HEK293 (cell line): ENCODE measurements around the gene PIGS.

Source experiments
- CTCF ChIA-PET: fragments of 350-600 bp; formaldehyde crosslinking; extraction: SDS; loops from one replicate; lab custom pipeline; 2021; ENCODE audit warnings: antibody characterized with exemption; lab: Yijun Ruan, JAX
- POLR2A ChIA-PET: fragments of 300-600 bp; formaldehyde crosslinking; extraction: SDS; loops from one replicate; lab custom pipeline; 2020; ENCODE audit warnings: antibody characterized with exemption, inconsistent platforms; lab: Yijun Ruan, JAX
- H3K27ac ChIP-seq: fragments of 200-500 bp; sonication (Bioruptor generic); 2 replicates; pipeline ENCODE4 v1.5.1; 2014; ENCODE audit warnings: low read depth, low read length, control low read depth, inconsistent platforms; ENCODE audit errors: extremely low read depth
- H3K36me3 ChIP-seq, 2 experiments: fragments of 200-500 bp in 1 of 2; sonication (Bioruptor generic) in 1 of 2; 1 replicate in 1 of 2; 2 replicates in 1 of 2; pipeline ENCODE4 v1.5.1; 2014 to 2017; ENCODE audit warnings: inconsistent platforms in 2 of 2, low read length in 2 of 2; ENCODE audit not compliant: control insufficient read depth in 2 of 2, insufficient read depth in 1 of 2
- H3K4me1 ChIP-seq: fragments of 200-500 bp; sonication (Bioruptor generic); 2 replicates; pipeline ENCODE4 v1.5.1; 2014; ENCODE audit warnings: mild to moderate bottlenecking, low read length, inconsistent platforms; ENCODE audit not compliant: control insufficient read depth, insufficient read depth
- H3K4me3 ChIP-seq: 2 replicates; pipeline ENCODE4 v1.5.1; 2011; ENCODE audit warnings: low read depth, mild to moderate bottlenecking, control low read depth, low read length, moderate library complexity
- H3K9me3 ChIP-seq: fragments of 200-500 bp; sonication (Bioruptor generic); 2 replicates; pipeline ENCODE4 v1.5.1; 2014; ENCODE audit warnings: low read depth, low read length, inconsistent platforms; ENCODE audit not compliant: control insufficient read depth, insufficient read depth
- KLF8 ChIP-seq: fragments of 450-650 bp; formaldehyde crosslinking; IDR thresholded peaks from 2 replicates; pipeline ENCODE4 v1.5.1; 2016; ENCODE audit warnings: missing biosample characterization, missing genetic modification characterization
- SCRT1 ChIP-seq: fragments of 450-650 bp; formaldehyde crosslinking; IDR thresholded peaks from 2 replicates; pipeline ENCODE4 v1.5.1; 2016; ENCODE audit warnings: missing biosample characterization, missing genetic modification characterization, borderline replicate concordance
- SCRT2 ChIP-seq: fragments of 450-650 bp; formaldehyde crosslinking; IDR thresholded peaks from 2 replicates; pipeline ENCODE4 v1.5.1; 2016; ENCODE audit warnings: missing biosample characterization, missing genetic modification characterization
- ZBTB10 ChIP-seq: fragments of 450-650 bp; formaldehyde crosslinking; IDR thresholded peaks from 2 replicates; pipeline ENCODE4 v1.5.1; 2016; ENCODE audit warnings: missing biosample characterization, missing genetic modification characterization
- ZBTB11 ChIP-seq: fragments of 450-650 bp; formaldehyde crosslinking; conservative IDR thresholded peaks from 2 replicates; pipeline ENCODE4 v1.5.1; 2016; ENCODE audit warnings: low read depth, missing biosample characterization, missing genetic modification characterization
- ZIC2 ChIP-seq: fragments of 450-650 bp; formaldehyde crosslinking; IDR thresholded peaks from 2 replicates; pipeline ENCODE4 v1.5.1; 2016; ENCODE audit warnings: missing biosample characterization, missing genetic modification characterization
- ZNF133 ChIP-seq: fragments of 450-650 bp; formaldehyde crosslinking; IDR thresholded peaks from 2 replicates; pipeline ENCODE4 v1.5.1; 2016; ENCODE audit warnings: missing biosample characterization, missing genetic modification characterization
- ZNF175 ChIP-seq: fragments of 450-650 bp; formaldehyde crosslinking; IDR thresholded peaks from 2 replicates; pipeline ENCODE4 v1.5.1; 2016; ENCODE audit warnings: missing biosample characterization, missing genetic modification characterization
- ZNF214 ChIP-seq: fragments of 450-650 bp; formaldehyde crosslinking; IDR thresholded peaks from 2 replicates; pipeline ENCODE4 v1.5.1; 2017; ENCODE audit warnings: missing biosample characterization, mild to moderate bottlenecking, missing genetic modification characterization, borderline replicate concordance
- ZNF223 ChIP-seq: fragments of 450-650 bp; formaldehyde crosslinking; IDR thresholded peaks from 2 replicates; pipeline ENCODE4 v1.5.1; 2016; ENCODE audit warnings: missing biosample characterization, missing genetic modification characterization
- ZNF292 ChIP-seq: fragments of 450-650 bp; formaldehyde crosslinking; IDR thresholded peaks from 2 replicates; pipeline ENCODE4 v1.5.1; 2016; ENCODE audit warnings: low read depth, missing biosample characterization, missing genetic modification characterization, borderline replicate concordance
- ZNF311 ChIP-seq: fragments of 450-650 bp; formaldehyde crosslinking; IDR thresholded peaks from 2 replicates; pipeline ENCODE4 v1.5.1; 2017; ENCODE audit warnings: missing biosample characterization, missing genetic modification characterization, borderline replicate concordance
- ZNF473 ChIP-seq: fragments of 450-650 bp; formaldehyde crosslinking; IDR thresholded peaks from 2 replicates; pipeline ENCODE4 v1.5.1; 2017; ENCODE audit warnings: missing biosample characterization, missing genetic modification characterization
- ZSCAN18 ChIP-seq: fragments of 450-650 bp; formaldehyde crosslinking; IDR thresholded peaks from 2 replicates; pipeline ENCODE4 v1.5.1; 2016; ENCODE audit warnings: missing biosample characterization, missing genetic modification characterization
- ZSCAN23 ChIP-seq: fragments of 450-650 bp; formaldehyde crosslinking; IDR thresholded peaks from 2 replicates; pipeline ENCODE4 v1.5.1; 2016; ENCODE audit warnings: missing biosample characterization, missing genetic modification characterization

Gene PIGS

GRCh38 chr17:28563475-28563874 lies 7.8 kb downstream of the PIGS start:
- TF ChIP-seq ZNF311 (tag by site-specific recombination): no peak
- TF ChIP-seq ZBTB10 (tag by site-specific recombination): no peak
- TF ChIP-seq SCRT2 (tag by site-specific recombination): no peak
- TF ChIP-seq ZNF292 (tag by site-specific recombination): no peak
- TF ChIP-seq ZNF175 (tag by site-specific recombination): no peak
- TF ChIP-seq ZSCAN18 (tag by site-specific recombination): no peak
- no peak for TF ChIP-seq ZNF133 (tag by site-specific recombination)
- CTCF ChIA-PET: interaction anchor here (0.6 kb wide), 1 partner anchor 25 kb away, joined by 3 read pairs; no protein-coding TSS in a partner anchor
- no peak overlapping the region for H3K27ac ChIP-seq
- H3K36me3 ChIP-seq: peaks cover 68 to 84% of the 10 kb centered on the region in 2 experiments
- no peaks in the 10 kb centered on the region for H3K9me3 ChIP-seq
- POLR2A ChIA-PET: interaction anchor here (1.2 to 1.8 kb wide), 2 partner anchors 10 to 13 kb away, joined by 5 read pairs; partner anchors contain the start of gene ALDOC
- no peaks in the 10 kb centered on the region for H3K4me1 ChIP-seq
- no peak overlapping the region for H3K4me3 ChIP-seq

- Histone ChIP-seq H3K27ac (no peak overlapping the region), H3K4me1 (peaks cover 12% of the 10 kb centered on the region; the same call in 1 of the 2 replicates), H3K9me3 (no peaks in the 10 kb centered on the region), H3K36me3 (peaks cover 56 to 71% of the 10 kb centered on the region in 2 experiments), H3K4me3 (no peak overlapping the region)
- no peak for TF ChIP-seq ZNF473 (tag by site-specific recombination)
- TF ChIP-seq KLF8 (tag by site-specific recombination): no peak
- TF ChIP-seq SCRT2 (tag by site-specific recombination): peak; percentile 87
- TF ChIP-seq SCRT1: peak; percentile 74; the same call in 1 of the 2 replicates
- TF ChIP-seq ZNF223 (tag by site-specific recombination): no peak
- no peak for TF ChIP-seq ZIC2 (tag by site-specific recombination)
- no peak for TF ChIP-seq ZNF214 (tag by site-specific recombination)
- TF ChIP-seq ZSCAN23 (tag by site-specific recombination): no peak
- no peak for TF ChIP-seq ZBTB11 (tag by site-specific recombination)
- ChIA-PET POLR2A (interaction anchor here (1.5 to 8.9 kb wide), 2 partner anchors 14 to 17 kb away, joined by 5 to 68 read pairs; partner anchors contain the start of gene PIGS), CTCF (no interaction called here)
These were observed 16.3 kb downstream of the PIGS start for GRCh38 chr17:28555022-28555421.
